Activated CD8-positive, alpha-beta memory T cell treated with anti-CD3 and anti-CD28 coated beads, Interleukin-2, amount 50 U/mL, for 1 hour (primary cell): Measurements from ENCODE around the gene CGB3.

Experiments
- DNase-seq: peaks from one replicate; pipeline ENCODE4 v3.0.0-alpha.2; 2020; ENCODE audit errors: extremely low read depth

The CGB3 gene

DNA sequence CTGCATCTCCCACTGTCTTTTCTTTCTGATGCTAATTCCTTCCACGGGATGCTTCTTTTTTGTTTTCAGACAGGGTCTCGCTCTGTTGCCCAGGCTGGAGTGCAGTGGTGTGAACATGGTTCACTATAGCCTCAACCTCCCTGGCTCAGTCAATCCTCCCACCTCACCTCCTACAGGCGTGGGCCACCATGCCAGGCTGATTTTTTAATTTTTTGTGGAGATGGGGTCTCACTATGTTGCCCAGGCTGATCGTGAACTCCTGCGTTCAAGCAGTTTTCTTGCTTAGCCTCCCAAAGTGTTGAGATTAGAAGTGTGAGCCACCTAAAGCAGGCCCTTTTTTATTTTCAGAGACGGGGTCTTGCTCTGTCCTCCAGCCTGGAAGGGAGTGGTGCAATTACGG is 35.8 kb downstream of the CGB3 start:
- no peak for DNase-seq

DNA sequence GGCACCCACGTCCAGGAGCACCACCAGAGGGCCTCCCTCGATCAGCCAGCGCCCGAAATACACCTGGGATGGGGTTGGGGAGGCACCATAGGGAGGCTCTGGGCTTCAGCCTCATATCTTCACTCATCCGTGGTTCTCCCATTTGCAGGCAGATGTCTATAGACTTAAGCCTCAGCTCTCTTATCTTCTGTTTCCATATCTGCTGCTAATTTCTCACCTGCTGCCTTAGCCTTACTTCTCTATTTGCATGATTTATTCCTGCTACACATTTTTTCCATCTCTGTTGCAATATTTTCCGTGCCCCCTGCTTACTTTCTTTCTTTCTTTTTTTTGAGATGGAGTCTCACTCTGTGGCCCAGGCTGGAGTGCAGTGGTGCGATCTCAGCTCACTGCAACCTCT is 36.8 kb downstream of the CGB3 start:
- no peak for DNase-seq

DNA sequence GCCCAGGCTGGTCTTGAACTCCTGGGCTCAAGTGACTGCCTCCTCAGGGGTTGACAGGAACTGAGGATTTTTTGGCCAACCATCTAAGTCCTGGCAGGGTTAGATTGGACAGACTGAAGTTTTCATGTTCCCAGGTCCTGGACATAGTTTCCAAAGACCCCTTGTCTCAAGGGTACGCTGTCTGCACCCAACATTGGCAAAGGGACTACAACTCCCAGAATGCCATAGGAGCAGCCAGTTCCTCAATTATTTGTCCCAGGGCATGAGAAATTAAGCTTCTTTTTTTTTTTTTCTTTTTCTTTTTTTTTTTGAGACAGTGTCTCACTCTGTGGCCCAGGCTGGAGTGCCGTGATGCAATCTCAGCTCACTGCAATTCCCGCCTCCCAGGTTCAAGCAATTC is 37.9 kb downstream of the CGB3 start:
- DNase-seq, result no peak

DNA sequence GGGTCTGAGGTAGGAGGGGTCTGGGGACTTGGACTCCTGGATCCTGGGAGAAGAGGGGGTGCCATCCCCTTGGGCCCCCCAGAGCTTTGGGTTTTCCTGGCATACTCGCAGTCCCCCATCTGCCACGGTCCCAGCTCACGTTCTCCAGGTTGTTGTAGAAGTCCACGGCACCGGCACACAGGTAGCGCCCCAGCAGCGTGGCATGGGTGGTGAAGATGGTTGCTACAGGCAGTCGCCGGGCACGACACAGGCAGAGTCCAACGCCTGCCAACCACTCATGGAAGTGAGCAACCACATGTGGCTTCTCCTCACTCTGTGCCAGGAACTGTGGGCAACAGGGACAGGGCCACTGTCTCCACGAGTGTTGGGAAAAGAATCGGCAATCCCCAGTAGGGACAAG is 38.4 kb downstream of the CGB3 start:
- DNase-seq, result no peak

DNA sequence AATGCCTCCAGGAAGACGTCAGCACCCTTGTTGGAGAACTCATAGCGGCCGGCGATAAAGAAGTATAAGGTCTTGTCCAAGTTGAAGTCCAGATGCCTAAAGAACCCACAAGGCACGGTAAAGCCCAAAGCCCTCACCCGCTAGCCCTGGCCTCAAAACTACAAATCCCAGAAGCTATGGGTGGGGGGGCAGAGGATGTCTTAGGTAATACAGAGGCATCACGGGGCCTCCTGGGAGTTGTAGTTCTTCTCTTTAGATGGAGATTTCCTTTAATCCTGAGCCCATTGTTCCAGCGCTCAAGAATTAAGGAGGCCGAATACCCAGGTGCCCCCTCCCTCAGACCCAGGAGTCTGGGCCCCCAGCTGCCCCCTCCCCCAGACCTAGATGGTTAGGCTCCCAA is 41.9 kb downstream of the CGB3 start:
- DNase-seq, result no peak

DNA sequence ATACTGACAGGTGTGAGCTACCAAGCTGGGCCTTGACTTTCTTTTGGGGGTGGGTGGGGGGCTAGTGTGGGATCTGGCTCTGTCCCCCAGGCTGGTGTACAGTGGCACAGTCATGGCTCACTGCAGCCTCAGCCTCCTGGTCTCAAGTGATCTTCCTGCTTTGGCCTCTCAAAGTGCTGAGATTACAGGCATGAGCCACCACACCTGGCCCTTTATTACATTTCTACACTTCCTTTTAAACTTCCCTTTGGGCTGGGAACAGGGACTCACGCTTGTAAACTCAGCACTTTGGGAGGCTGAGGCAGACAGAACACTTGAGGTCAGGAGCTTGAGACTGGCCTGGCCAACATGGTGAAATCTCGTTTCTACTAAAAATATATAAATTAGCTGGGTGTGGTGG is 47.1 kb downstream of the CGB3 start:
- no peak for DNase-seq

DNA sequence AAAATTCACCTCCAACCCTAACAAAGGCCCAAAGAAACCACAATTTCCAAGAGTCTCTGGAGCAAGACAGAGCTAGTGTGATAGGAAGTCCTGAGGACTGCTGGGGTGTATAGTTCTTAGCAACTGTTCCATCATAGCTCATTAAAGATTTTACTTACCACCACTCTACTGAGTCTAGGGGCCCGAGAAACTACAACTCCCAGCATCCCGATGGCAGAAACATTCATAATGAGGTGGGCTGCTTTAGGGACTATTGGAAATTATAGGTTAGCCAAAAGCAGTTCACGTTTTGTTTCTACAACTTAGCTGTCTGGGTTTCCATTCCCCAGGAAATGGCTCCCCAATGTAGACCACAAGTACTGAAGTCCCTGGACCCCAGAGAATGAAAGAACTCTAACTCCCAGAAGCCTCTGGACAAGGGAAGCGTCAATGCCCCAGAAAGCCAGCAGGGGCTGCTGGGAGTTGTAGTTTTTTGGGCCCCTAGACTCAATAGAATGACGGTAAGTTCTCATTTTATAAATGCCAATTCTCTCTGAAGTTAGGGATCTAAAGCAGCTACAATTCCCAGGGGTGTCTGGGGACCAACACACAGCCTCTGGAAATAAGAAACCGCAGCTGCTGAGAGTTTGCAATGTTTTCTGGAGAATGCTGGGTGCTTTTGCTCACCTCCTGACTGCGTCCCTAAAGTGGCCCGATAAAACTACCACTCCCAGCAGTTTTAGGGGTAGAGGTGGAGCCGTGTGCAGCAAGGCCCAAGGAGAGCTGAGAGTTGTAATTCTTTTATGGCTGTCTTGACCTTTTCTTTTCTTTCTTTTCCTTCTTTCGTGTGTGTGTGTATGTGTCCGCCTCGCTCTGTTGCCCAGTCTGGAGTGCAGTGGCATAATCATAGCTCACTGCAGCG is 47.9 kb downstream of the CGB3 start:
- DNase-seq, result no peak
